SU-DHL-6 (cell line): Measurements from ENCODE around the gene TTLL1.

Source experiments
- H2AFZ ChIP-seq: fragments of 200-600 bp; sonication (generic); 2 replicates; pipeline ENCODE4 v1.6.1; 2014; ENCODE audit warnings: low read depth, mild to moderate bottlenecking, moderate library complexity, mixed read lengths, antibody characterized with exemption, low read length; ENCODE audit not compliant: severe bottlenecking
- H3F3A ChIP-seq: fragments of 200-600 bp; shearing (Covaris generic); 2 replicates; pipeline ENCODE4 v1.6.0; 2016; ENCODE audit warnings: antibody characterized with exemption, mild to moderate bottlenecking; ENCODE audit not compliant: insufficient read depth
- H3K27ac ChIP-seq: fragments of 200-600 bp; sonication (generic); 2 replicates; pipeline ENCODE4 v1.5.1; 2016; ENCODE audit warnings: low read depth, mild to moderate bottlenecking, low read length, moderate library complexity, mixed read lengths
- H3K27me3 ChIP-seq: fragments of 200-600 bp; sonication (generic), shearing (Covaris generic); 2 replicates; pipeline ENCODE4 v1.6.0; 2014; ENCODE audit warnings: mild to moderate bottlenecking, low read length
- H3K36me3 ChIP-seq: fragments of 200-600 bp; sonication (generic); 2 replicates; pipeline ENCODE4 v1.6.1; 2014; ENCODE audit warnings: mild to moderate bottlenecking, low read length, mixed read lengths
- H3K4me2 ChIP-seq: fragments of 300-600, 200-600 bp; shearing (Covaris generic), sonication (generic); 2 replicates; pipeline ENCODE4 v1.6.0; 2014; ENCODE audit warnings: low read length, low read depth, mild to moderate bottlenecking; ENCODE audit not compliant: poor library complexity, severe bottlenecking
- H3K4me3 ChIP-seq: fragments of 200-600 bp; sonication (generic); 2 replicates; pipeline ENCODE4 v1.5.1; 2014; ENCODE audit warnings: antibody characterized with exemption, low read length, mild to moderate bottlenecking, mixed read lengths; ENCODE audit not compliant: insufficient read depth, poor library complexity, severe bottlenecking
- H3K79me2 ChIP-seq: fragments of 200-600 bp; sonication (generic); 2 replicates; pipeline ENCODE4 v1.6.1; 2014; ENCODE audit warnings: mild to moderate bottlenecking, low read length, moderate library complexity; ENCODE audit not compliant: insufficient read depth
- H3K9ac ChIP-seq: fragments of 200-600 bp; sonication (generic); 2 replicates; pipeline ENCODE4 v1.7.0; 2014; ENCODE audit warnings: mild to moderate bottlenecking, low read length
- H3K9me2 ChIP-seq: fragments of 200-600 bp; sonication (generic); replicated peaks from 2 replicates; pipeline ENCODE4 v1.6.1; 2014; ENCODE audit warnings: low read length; ENCODE audit not compliant: insufficient read depth
- H3K9me3 ChIP-seq: fragments of 200-600 bp; sonication (generic); 2 replicates; pipeline ENCODE4 v1.6.1; 2014; ENCODE audit warnings: low read length, mixed read lengths; ENCODE audit not compliant: insufficient read depth
- H4K20me1 ChIP-seq: fragments of 200-600 bp; sonication (generic); 2 replicates; pipeline ENCODE4 v1.6.1; 2014; ENCODE audit warnings: low read depth, mild to moderate bottlenecking, antibody characterized with exemption, low read length, moderate library complexity, mixed read lengths
- EZH2phosphoT487 ChIP-seq: fragments of 200-600 bp; sonication (generic), shearing (Covaris generic); conservative IDR thresholded peaks from 2 replicates; pipeline ENCODE4 v1.6.1; 2018; ENCODE audit warnings: mild to moderate bottlenecking, antibody characterized with exemption, low read length, moderate library complexity, mixed read lengths
- TF ChIP-seq, protein P1 (sequence below): fragments of 200-600 bp; sonication (generic); IDR thresholded peaks from one replicate; pipeline ENCODE4 v1.5.1; 2017; ENCODE audit warnings: antibody characterized with exemption, mild to moderate bottlenecking, low read length, moderate library complexity; ENCODE audit not compliant: insufficient read depth, poor library complexity, severe bottlenecking

TTLL1 gene

DNA sequence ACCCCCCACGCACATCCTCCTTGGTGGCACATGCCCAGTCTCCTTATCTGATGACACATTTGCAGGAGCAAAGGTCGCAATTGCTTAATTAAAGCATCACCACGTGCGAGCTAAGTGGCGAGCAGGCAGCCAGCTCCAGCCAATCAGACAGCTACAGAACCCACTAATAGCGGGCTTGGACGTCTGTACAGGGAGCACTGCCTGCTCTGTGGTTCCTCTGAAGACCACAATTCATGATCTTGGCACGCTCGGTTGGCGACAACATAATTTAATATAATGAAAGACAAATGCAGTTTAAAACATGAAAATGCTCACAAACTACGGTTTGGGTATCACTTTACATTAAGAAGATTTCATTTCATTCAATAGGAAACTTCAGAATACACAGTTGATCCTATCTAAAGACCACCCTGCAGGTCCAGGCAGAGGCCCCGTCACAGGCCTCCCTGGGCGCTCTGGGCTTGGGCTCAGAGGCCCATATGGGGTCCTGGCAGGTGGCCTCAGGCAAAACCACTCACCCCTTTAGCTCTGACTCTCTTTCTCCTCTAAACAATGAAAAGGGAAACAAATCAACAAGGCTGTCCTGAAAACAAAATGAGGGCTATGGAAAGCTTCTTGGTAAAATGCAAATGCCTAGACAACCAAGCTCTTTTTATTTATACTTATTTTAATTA, 84.7 kb downstream of the TTLL1 start:
- H4K20me1 ChIP-seq, result peaks cover 9% of the 10 kb centered on the region; the same call in 1 of the 2 replicates
- H3K27me3 ChIP-seq, result no peaks in the 10 kb centered on the region
- H3K4me3 ChIP-seq, result no peak overlapping the region
- H2AFZ ChIP-seq, result no peak overlapping the region
- H3K9me3 ChIP-seq, result no peaks in the 10 kb centered on the region
- no peaks in the 10 kb centered on the region for H3F3A ChIP-seq
- no peaks in the 10 kb centered on the region for H3K9me2 ChIP-seq
- H3K27ac ChIP-seq, result no peak overlapping the region
- no peaks in the 10 kb centered on the region for H3K36me3 ChIP-seq
- peaks cover 74% of the 10 kb centered on the region for H3K79me2 ChIP-seq
- H3K4me2 ChIP-seq, result no peak overlapping the region
- H3K9ac ChIP-seq, result no peak overlapping the region
- TF ChIP-seq EZH2phosphoT487, result no peak
- TF ChIP-seq, protein P1, sequence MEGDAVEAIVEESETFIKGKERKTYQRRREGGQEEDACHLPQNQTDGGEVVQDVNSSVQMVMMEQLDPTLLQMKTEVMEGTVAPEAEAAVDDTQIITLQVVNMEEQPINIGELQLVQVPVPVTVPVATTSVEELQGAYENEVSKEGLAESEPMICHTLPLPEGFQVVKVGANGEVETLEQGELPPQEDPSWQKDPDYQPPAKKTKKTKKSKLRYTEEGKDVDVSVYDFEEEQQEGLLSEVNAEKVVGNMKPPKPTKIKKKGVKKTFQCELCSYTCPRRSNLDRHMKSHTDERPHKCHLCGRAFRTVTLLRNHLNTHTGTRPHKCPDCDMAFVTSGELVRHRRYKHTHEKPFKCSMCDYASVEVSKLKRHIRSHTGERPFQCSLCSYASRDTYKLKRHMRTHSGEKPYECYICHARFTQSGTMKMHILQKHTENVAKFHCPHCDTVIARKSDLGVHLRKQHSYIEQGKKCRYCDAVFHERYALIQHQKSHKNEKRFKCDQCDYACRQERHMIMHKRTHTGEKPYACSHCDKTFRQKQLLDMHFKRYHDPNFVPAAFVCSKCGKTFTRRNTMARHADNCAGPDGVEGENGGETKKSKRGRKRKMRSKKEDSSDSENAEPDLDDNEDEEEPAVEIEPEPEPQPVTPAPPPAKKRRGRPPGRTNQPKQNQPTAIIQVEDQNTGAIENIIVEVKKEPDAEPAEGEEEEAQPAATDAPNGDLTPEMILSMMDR, result no peak

DNA sequence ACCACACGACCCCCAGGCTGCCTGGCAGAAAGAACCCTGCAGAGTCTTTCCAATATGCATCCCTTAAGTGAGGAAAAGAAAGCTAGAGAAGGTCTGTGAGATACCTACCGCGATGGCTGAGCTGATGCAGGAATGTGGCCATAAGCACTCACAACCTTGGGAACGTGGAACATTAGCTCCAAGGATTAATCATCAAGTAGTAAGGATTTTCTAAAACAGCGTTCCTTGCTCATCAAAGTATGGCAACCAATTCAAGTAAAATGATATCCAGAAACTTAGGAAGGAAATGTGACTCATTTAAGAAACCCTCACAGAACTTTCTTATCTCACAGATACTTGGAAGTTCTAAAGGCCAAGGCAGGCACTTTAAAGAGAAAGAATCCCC, 87.0 kb downstream of the TTLL1 start:
- Histone ChIP-seq H3K4me2 (no peak overlapping the region), H3K27ac (no peak overlapping the region), H2AFZ (no peak overlapping the region)

DNA sequence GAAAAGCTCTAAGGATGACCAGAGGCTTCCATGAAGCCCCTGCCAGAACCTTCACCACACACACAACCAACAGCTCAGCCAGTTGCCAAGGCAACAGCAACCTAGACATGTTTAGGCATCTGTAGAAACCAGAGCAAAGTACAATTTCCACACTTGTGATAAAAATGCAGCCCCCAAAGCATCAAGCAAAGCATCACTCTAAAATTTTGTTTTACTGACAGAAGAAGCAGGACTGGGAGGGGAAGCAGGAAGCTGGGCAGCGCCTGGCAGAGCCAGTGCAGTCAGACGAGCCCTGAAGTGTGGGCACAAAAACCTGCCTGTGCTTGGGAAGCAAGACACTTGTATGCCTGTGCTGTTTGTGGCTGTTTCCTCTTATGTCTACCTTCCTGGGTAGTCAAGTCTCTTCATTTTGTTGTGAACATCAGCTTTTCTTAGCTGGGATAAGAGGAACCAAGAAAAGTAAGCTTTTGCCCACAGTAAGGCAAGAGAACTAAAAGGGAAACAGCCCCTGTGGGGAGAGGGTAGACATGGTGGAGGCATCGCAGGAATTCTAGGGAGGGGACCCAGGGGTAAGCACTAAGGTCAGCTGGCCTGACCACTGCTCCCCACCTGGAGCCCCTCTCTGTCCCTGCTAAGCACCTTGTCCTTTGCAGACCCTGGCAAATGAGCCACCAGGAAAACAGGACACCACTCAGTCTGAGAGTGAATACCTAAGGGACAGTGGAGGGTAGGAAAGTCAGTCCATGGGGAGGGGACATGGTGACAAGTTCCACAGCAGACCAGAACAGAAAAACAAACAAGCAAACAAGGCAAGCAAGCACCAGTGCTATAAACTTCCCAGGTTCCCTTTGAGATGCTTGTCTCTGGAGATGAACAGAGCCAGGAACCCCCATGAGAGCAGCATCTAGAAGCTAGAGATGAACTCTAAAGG, 87.7 kb downstream of the TTLL1 start:
- Histone ChIP-seq H3F3A (no peaks in the 10 kb centered on the region), H3K9me2 (no peaks in the 10 kb centered on the region), H3K36me3 (no peaks in the 10 kb centered on the region), H2AFZ (no peak overlapping the region), H3K79me2 (peaks cover 72% of the 10 kb centered on the region), H3K9ac (no peak overlapping the region), H3K27me3 (no peaks in the 10 kb centered on the region), H3K27ac (no peak overlapping the region), H4K20me1 (peaks cover 9% of the 10 kb centered on the region; the same call in 1 of the 2 replicates), H3K4me3 (no peak overlapping the region), H3K4me2 (no peak overlapping the region), H3K9me3 (no peaks in the 10 kb centered on the region)
- TF ChIP-seq, protein P1, result no peak
- TF ChIP-seq EZH2phosphoT487, result no peak

More for the DNA sequence above, 87.0 kb downstream of the TTLL1 start:
- no peaks in the 10 kb centered on the region for H3K27me3 ChIP-seq
- no peaks in the 10 kb centered on the region for H3K36me3 ChIP-seq
- H3K9ac ChIP-seq, result no peak overlapping the region
- no peaks in the 10 kb centered on the region for H3K9me2 ChIP-seq
- H3K4me3 ChIP-seq, result no peak overlapping the region
- no peaks in the 10 kb centered on the region for H3F3A ChIP-seq
- peaks cover 71% of the 10 kb centered on the region for H3K79me2 ChIP-seq
- H4K20me1 ChIP-seq, result peaks cover 9% of the 10 kb centered on the region; the same call in 1 of the 2 replicates
- H3K9me3 ChIP-seq, result no peaks in the 10 kb centered on the region
- TF ChIP-seq, protein P1, result no peak
- no peak for TF ChIP-seq EZH2phosphoT487
